Activated T-helper 9 cell treated with anti-CD3 and anti-CD28 coated beads, Interleukin-2, amount 50 U/mL, for 16 hours (primary cell): ENCODE data around the gene SORBS1.

Experiments used
- DNase-seq: peaks from one replicate; pipeline ENCODE4 v3.0.0-alpha.2; 2020; ENCODE audit warnings: low read depth

Gene SORBS1

GRCh38 chr10:95513941-95514392, 47.2 kb downstream of the SORBS1 start:
- DNase-seq = no peak

- DNase-seq = no peak
These were observed 48.1 kb downstream of the SORBS1 start for GRCh38 chr10:95513008-95513589.

- DNase-seq = no peak
These were observed 49.9 kb downstream of the SORBS1 start for GRCh38 chr10:95511314-95511713.

- DNase-seq = no peak
These were observed 51.9 kb downstream of the SORBS1 start for GRCh38 chr10:95509251-95509650.

GRCh38 chr10:95508730-95509129, 52.4 kb downstream of the SORBS1 start:
- DNase-seq = no peak

GRCh38 chr10:95506056-95506737, 55.0 kb downstream of the SORBS1 start:
- DNase-seq = no peak

GRCh38 chr10:95505641-95506040, 55.5 kb downstream of the SORBS1 start:
- no peak for DNase-seq

- DNase-seq = no peak
These were observed 56.0 kb downstream of the SORBS1 start for GRCh38 chr10:95505084-95505610.

GRCh38 chr10:95504246-95504691, 56.9 kb downstream of the SORBS1 start:
- DNase-seq = no peak

GRCh38 chr10:95503526-95503925, 57.6 kb downstream of the SORBS1 start:
- no peak for DNase-seq

- no peak for DNase-seq
These were observed 58.2 kb downstream of the SORBS1 start for GRCh38 chr10:95503001-95503400.

- no peak for DNase-seq
These were observed 58.8 kb downstream of the SORBS1 start for GRCh38 chr10:95502377-95502776.

- no peak for DNase-seq
These were observed 59.7 kb downstream of the SORBS1 start for GRCh38 chr10:95501203-95502094.

- DNase-seq = no peak
These were observed 60.5 kb downstream of the SORBS1 start for GRCh38 chr10:95500649-95501048.

GRCh38 chr10:95500097-95500496, 61.1 kb downstream of the SORBS1 start:
- DNase-seq = no peak

GRCh38 chr10:95499482-95499989, 61.6 kb downstream of the SORBS1 start:
- no peak for DNase-seq

- DNase-seq = no peak
These were observed 64.2 kb downstream of the SORBS1 start for GRCh38 chr10:95496951-95497350.

GRCh38 chr10:95496246-95496911, 64.8 kb downstream of the SORBS1 start:
- DNase-seq = no peak

GRCh38 chr10:95493862-95494261, 67.3 kb downstream of the SORBS1 start:
- DNase-seq = no peak

- no peak for DNase-seq
These were observed 73.2 kb downstream of the SORBS1 start for GRCh38 chr10:95487994-95488393.

- DNase-seq = no peak
These were observed 75.9 kb downstream of the SORBS1 start for GRCh38 chr10:95485056-95485844.
